GDM1 (cell line): ENCODE data around the gene TUBGCP6.

Experiments used
- DNase-seq: peaks from one replicate; lab custom pipeline; 2025; lab: John Stamatoyannopoulos, UW

Gene TUBGCP6

DNA sequence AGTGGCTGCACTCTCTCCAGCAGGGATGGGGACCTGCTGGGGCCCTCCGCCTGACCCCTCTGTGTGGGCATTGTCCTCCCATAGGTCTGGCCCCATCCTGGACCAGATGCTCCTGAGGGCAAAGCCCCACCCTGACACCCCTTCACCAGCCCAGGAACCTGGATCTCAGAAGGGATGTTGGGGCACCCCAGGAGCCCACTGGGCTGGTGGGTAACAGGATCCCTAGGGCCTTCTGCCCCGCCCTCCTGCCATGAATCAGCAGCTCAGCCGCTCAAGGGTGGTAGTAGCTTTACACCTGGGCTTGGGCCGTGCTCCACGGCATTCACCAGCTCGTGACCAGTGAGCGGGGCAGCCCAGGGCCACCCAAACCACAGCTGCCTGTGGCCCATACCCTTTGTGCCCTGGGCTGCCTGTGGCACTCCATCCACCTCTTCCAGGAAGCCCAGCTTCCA, 17.7 kb upstream of the TUBGCP6 start:
- no peak for DNase-seq

- DNase-seq = peak; percentile 21
Observed at GRCh38 chr22:50261615-50262459, 17.0 kb upstream of the TUBGCP6 start, which contains the start of gene MAPK12. Gene MAPK12 (minus strand): TSS chr22:50261683. CDS start chr22:50261509, 174 bp downstream.

DNA sequence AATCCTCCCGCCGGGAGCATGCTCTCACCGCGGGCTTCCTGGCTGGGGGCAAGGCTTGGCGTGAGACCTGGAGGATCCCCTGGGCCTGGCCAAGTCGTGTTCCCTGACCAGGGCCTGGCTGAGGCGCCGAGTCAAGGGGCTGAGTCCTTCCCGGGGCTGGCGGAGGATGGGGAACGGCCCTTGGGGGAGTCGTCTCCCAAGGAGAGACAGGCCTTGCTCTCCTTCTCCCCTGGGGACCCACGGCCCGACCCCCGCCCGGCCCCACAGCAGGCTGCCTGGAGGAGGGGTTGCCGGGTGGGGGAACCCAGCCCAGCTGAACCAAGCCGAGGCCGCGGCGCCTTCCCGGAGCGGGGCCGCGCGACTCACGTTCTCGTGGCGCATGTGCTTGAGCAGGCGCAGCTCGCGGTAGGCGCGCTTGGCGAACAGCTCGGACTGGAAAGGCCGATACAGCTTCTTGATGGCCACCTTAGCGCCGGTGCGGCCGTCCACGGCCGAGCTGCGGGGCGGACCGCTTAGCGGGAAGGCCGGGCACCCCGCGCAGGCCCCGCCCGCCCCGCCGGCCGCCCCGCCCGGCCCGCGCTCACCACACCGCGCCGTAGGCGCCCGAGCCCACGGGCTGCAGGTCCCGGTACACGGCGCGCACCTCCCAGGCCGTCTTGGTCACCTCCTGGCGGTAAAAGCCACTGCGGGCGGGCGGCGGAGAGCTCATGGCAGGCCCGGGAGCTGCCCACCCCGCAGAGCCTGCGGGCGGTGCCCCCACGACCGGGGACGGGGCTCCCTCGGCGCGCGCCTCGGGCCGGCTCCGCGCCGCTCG, 16.2 kb upstream of the TUBGCP6 start:
- DNase-seq = peak; percentile 21

GRCh38 chr22:50260434-50260800, 15.6 kb upstream of the TUBGCP6 start:
- no peak for DNase-seq

DNA sequence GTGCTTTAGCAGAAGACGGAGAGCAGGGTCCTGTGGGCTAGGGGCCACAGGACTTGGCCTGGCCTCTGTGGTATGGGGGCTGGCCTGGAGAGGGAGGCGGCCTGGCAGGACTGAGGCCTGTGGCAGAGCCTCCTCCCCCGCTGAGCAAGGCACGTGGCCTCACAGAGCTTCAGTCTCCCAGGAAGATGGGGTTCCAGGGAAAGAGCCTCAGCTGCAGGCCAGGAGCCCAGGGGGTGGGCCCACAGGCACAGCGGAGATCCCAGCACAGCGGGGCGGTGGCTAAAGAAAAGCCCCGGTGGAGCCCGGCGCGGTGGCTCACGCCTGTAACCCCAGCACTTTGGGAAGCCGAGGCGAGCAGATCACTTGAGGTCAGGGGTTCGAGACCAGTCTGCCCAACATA, 14.5 kb upstream of the TUBGCP6 start:
- no peak for DNase-seq

GRCh38 chr22:50258361-50259292, 13.8 kb upstream of the TUBGCP6 start:
- DNase-seq = no peak

- no peak for DNase-seq
Observed at GRCh38 chr22:50257451-50258360, 12.9 kb upstream of the TUBGCP6 start.

DNA sequence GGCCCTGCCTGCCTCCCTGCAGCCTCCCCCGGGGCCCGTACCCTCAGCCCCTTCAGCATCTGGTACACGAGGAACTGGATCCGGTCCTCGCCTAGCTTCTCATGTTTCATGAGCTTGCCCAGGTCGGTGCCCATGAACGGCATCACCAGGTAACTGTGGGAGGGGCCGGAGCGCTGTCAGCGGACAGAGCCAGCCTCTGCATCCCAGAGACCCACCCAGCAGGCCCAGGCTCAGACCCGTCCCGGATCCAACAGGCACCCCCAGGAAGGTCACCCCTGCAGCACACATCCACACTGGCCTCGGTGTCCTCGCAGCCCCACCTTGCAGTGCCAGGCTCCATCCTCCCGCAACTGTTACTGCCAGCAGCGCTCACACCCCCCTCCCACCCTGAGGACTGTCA, 12.2 kb upstream of the TUBGCP6 start:
- no peak for DNase-seq

GRCh38 chr22:50256258-50256862, 11.5 kb upstream of the TUBGCP6 start:
- DNase-seq = no peak

DNA sequence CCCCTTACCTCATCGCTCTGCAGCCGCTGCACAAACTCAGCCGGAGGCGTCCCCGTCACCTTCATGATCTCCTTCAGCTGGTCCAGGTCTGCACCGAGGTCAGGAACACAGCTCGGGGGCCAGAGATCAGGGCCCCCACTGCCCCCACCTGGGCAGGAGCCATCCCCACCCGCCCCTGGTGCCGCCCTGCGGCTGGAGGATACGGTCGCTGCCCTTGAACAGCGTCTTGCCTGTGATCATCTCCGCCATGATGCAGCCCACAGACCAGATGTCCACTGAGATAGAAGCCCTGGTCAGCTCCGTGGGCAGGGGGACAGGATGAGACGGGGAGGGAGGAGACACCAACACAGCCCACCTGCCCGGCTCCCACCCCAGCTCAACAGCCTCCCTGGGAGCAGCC, 10.8 kb upstream of the TUBGCP6 start:
- no peak for DNase-seq

GRCh38 chr22:50255099-50255498, 10.3 kb upstream of the TUBGCP6 start:
- no peak for DNase-seq

DNA sequence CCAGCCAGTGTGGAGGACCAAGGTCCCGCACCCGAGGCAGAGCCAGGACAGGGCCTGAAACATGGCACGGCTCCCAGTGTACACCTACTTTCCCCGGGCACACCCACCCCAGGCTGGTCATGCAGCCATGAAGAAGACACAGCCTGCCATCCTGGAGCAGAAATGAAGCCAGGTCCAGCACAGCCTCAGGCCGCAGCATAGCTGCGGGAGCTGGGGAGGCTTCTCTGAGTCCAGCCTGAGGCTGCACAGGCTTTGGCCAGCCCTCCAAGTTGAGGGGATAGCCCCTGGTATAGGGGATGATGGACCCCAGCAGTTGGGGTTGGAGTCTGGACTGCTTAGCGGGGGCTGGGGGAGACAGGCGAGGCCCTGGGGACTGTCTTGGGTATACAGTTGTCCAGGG, 9.1 kb upstream of the TUBGCP6 start:
- DNase-seq = no peak

GRCh38 chr22:50253046-50253915, 8.5 kb upstream of the TUBGCP6 start:
- no peak for DNase-seq

GRCh38 chr22:50252082-50253045, 7.5 kb upstream of the TUBGCP6 start:
- peak; percentile 59 for DNase-seq

DNA sequence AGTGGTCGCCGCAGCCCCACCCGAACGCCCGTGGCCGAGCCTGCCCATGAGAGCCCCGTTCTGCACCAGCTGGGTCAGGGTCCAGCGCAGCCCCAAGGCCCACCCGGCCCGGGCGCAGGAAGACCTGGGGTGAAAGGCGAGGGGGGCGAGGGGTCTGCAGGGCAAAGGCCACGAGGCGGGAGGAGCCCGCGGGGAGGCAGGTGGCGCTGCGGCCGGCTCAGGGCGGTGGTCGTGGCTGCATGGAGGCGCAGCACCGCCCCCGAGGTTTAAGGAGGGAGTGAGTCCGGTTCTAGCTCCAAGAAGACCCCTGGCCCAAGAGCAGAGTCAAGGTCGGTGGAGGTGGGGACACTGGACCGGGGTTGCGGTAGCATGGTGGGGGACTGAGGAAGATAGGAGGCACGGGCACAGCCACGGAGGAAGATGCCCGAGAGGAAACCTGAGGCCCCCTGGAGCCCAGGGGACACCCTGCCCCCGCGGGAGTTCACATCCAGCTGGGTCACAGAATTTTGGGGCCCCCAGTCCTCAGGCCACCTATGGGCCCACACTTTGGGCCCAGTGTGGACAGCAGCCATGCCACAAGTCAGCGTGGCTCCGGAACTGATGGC, 6.8 kb upstream of the TUBGCP6 start:
- no peak for DNase-seq

DNA sequence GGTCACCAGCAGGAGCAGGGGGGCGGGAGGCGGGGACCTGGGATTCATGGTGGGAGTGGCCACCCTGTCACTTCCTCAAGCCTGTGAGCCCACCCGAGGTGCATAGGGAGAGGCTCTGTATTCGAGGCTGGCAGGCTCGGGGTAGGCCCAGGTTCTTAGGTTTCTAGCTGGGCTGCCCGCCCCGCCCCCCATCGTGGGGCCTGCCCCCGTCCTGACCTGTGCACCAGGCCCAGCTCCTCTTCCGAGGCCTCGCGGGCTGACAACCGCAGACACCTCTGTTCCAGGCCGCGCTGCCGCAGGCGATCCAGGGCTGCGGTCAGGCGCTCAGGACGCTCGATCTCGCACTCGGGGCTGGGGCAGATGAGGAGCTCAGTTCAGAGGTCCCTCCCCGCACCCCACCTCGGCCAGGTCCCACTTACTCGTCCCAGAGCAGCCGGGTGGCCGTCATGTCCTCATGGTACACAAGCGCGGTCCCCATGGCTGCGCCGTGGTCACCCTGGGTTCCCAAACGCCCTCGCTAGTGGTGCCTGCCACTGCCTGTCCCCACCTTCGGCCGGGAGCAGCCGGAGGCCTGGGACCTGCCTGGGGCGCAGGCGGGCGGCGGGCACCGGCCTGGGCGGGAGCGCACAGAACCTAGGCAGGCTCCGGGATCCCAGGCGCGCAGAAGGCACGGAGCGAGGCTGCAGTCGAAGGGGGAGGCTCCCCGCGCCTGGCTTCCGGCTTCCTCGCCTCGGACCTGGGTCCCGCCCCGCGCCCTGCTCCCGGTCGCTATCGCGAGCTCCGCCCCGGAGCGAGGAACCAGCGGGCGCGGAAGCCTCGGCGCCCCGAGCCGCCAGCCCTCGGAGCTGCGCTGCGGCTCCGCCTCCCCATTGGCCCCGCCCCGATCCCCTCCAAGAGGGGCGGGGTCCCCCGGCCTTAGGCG, 6.0 kb upstream of the TUBGCP6 start, which contains the start of gene HDAC10:
TSS of gene HDAC10 (minus strand) at position 711 of the 922 bp plus-strand sequence. CDS start at position 478, 233 bp downstream.
- DNase-seq = peak; percentile 81

GRCh38 chr22:50250249-50250554, 5.4 kb upstream of the TUBGCP6 start:
- DNase-seq = no peak
